C1 segment of cervical spinal cord (tissue), 14 donors: Measurements from ENCODE around the gene CCDC70.
"Not testable (repeated sequence)": the region's sequence is repeated elsewhere in the genome, so short reads cannot be mapped to it uniquely, and the experiment has no call there.

Experiments
- DNase-seq, 14 donors: peaks; one replicate each; lab custom pipeline; 2025; lab: John Stamatoyannopoulos, UW

The CCDC70 gene

DNA sequence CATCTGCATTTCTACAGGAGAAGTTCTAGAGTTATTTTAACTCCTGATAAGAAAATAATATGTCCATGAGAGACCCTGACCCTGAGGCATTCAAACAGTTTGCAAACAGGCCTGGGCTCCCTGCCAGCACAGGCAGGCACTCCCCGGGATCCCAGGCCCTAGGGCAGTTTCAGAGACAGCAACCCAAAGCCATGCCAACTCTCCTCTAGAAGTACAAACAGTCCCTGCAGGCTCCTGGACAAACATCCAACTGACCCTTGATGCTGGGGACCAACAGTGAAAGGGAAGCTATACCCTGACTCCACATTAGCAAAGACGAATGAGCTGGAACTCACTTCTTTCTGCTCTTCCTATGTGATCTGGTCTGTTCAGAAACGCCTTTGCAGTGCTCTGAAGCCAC lies 44.8 kb downstream of the CCDC70 start:
- peak in 1 of 14 donors; percentile 33 for DNase-seq

DNA sequence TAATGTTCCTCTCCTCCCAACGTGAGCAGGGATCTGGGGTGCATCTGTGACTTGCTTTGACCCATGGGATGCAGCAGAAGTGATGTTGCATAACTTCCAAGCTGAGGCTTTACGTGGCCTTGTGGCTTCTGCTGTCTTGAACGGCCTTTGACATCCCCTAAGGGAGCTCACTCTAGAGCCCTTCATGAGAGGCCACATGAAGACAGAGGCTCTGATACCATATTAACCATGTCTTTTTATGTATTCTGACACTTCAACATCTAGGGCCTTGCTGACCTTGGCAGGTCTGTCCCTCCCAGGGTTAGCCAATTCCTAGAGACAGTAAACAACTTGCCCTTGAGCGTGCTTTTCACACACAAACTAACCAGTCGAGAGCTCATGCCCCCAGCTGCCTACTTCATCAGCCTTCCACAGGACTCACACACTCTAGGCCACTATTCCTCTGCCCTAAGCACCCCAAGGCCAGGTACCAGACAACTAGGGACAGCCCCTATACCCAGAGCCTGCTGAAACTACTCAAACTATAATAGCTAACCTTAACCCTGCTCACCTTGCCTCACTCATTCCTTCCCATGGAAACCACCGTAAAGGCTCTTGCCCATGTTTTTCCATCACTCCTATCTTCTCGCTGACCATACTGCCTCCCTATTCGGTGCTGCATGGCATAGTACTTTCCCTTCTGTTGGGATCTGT lies 45.4 kb downstream of the CCDC70 start:
- DNase-seq = no peak

DNA sequence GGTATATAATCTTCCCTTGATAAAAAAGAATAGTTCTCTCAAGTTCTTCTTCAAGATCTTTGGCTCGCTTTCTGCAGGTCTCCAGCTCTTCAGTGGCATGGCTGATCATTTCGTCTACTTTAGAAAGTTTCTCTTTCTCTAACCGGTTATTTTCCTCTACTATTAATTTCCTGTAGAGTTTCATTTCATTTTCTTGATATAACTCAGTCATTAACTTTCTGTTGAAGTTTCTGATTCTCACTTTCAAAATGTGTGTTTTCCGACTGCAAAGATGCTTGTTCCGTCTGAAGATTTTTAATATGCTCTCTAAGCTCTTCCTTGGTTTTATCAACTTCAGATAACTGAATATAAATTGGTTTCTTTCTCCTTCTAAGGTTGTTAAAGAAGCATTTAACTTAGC lies 47.5 kb downstream of the CCDC70 start:
- DNase-seq = not testable (repeated sequence)

DNA sequence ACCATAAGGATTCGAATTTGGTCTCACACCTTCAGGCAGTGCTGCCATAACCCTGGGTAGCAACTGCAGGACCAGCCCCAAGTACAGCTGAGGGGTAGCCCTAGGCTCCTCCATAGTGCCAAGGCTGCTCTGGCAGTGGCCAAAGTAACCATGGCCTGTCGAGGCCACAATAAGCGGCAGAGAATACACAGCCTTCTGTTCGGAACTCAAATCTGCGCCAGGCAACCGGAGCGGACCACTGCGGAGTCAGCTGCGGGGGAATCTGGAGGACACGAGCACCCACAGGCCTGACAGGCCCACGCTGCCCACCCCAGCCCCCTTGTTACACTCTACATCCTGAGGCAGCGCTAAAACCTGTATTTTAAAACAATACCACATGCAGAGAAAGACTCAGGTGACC lies 48.7 kb downstream of the CCDC70 start:
- DNase-seq = no peak

DNA sequence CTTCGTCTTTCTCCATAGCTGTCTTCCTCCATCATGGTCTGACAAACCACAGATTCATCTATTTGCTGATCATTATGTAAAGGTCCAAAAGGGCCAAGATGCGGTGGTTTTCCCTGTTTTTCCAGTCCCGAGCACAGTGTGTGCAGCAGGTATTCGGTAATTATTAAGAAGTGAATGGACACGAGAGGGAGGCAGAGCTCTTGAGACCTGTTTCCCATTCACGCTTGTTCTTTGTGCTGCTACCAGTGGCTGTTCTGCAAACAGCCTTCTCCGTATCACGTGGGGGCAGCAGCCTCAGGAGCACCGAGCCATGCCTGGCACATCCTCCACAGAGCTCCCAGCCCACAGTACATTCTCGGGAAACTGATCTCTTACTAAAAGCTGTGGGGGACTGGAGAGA lies 50.3 kb downstream of the CCDC70 start:
- DNase-seq = peak in 11 of 14 donors; percentile 6 to 75 (median 35)

DNA sequence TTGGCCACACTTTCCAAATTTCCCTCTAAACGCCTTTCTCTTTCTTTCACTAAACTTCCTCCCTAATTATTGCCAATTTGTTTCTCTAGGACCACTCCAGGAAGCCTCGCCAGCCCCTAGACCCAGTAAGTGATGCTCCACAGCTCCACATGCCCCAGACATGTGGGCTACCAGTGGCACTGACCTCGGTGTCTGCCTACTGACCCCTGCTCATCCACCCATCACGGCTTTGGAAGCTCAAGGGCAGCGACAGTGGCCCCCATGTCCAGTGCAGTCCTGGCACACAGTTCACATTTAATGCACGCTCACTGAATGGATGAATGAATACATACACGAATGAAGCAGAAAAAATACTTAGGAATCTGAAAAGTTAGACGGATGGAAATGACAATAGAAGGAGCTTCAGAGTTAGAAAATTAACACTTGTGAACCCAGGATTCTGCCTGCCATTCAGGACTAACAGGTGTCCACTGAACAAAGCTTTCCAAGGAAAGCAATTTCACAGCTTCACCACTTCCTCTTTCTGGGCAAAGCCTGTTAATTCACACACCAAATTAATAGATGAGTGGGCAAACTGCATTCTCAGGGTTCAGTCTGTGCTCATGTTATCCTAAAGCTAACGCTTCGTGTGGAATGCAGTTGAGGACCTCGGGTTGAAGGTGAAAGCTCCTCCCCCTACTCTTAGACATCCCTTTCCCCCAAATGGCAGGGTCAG lies 50.9 kb downstream of the CCDC70 start:
- DNase-seq = no peak

DNA sequence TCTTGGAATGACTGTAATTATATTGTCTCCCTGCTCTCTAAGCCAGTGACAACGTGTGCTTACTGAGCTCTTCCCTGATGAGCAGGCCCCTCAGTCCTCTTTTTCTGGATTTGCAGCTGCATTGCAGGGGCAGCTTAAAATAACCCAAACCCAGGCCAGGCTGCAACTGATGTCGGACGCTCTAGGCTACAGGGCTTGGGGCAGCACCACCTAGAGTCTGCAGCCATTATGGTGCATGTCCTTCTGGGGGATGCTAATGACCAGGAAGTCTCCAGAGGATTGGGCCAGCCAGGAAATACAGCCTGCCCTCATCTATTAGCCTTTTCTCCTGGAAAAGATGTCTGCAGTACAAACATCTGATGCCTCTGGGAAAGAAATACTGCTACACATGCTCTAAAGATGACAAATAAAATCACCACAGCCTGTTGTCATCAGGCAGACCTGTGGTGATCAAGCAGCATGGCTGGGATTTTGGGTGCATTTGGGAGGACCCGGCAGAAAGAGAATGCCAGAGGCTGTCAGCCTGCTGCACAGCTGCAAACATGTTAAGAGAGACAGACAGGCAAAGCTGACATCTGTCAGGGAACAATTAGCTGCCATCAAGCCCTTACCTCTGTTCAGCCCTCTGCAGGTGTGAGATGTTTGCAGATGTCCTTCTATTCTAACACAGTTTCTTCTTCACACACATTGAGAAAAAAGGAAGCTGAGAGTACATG lies 51.8 kb downstream of the CCDC70 start:
- peak in 1 of 14 donors; percentile 5 for DNase-seq

DNA sequence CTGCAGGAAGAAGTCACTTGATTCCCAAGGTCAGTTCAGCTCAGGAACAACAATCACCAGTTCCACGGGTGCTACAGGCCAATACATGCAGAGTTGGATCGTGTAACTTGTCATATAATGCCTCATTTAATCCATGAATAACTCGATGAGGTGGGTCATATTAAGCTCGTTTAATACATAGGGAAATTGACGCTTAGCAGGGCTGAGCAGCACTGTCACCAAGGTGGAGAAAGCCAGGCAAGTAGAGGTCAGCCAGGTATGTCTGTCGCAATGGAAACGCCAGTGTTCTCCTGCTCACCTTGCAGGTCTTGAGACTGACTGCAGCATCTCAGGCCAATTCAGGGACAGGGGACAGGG lies 52.3 kb downstream of the CCDC70 start:
- no peak for DNase-seq
